Left cardiac atrium (tissue), 4 donors: ENCODE measurements around the gene AOC1. TPM values are rescaled to one million over a fixed set of nuclear protein-coding genes. Genes with fewer than 3 reads are reported as not detected.

Experiments used
- ATAC-seq, 2 donors: fragments of 200-7000 bp; cut with Tn5 transposase; one replicate each; pipeline ENCODE4 v1.9.1; 2020; ENCODE audit warnings: mild to moderate bottlenecking in 2 of 2, moderate library complexity in 2 of 2
- DNase-seq: peaks from one replicate; pipeline ENCODE4 v3.0.0-alpha.2; 2020
- intact Hi-C, 2 donors: fragments of 100-400 bp; cut with DNase I; formaldehyde crosslinking; loops; one replicate each; pipeline versions ENCODE4 v1.14.1 to v1.15.1; 2022 to 2023
- total RNA-seq, 2 donors: library from RNA; stranded (reverse); fragmentation: NEBNext Ultra II Directional; extraction: Animal tissue kit (Norgen Biotek cat#: 25700); gene quantifications; one replicate each; pipeline ENCODE4 v1.2.1, GENCODE V29; 2021
- donor health status: DM: no; HTN: yes; CAD: no.
- donor health status: DM: no; HTN: yes; CAD: no; lungs with severe emphysema.
- donor health status: DM: yes; HTN: yes; CAD: no.
- donor health status: Dilated cardiomyopathy.

Gene AOC1
- total RNA-seq, 2 donors from 2014 or later, result 0.21 to 0.37 TPM

GRCh38 chr7:150877536-150877935 lies 25.2 kb downstream of the AOC1 start:
- DNase-seq (no peak), ATAC-seq (peak in 1 of 2 donors; percentile 21)
- intact Hi-C loops, result loop anchor here (2.0 to 5.0 kb wide), 2 partner anchors 95 to 99 kb away; no protein-coding TSS in a partner anchor

GRCh38 chr7:150879345-150879744 lies 27.0 kb downstream of the AOC1 start:
- intact Hi-C loops, result loop anchor here in 1 of 2 donors (5.0 kb wide), 1 partner anchor 97 kb away; no protein-coding TSS in a partner anchor
- DNase-seq (no peak), ATAC-seq (no peak)

- intact Hi-C loops, result no loop called here
- ATAC-seq, result no peak
- no peak for DNase-seq
Measured at GRCh38 chr7:150881189-150881588, 28.9 kb downstream of the AOC1 start.

- DNase-seq (no peak), ATAC-seq (no peak)
- intact Hi-C loops, result no loop called here
Measured at GRCh38 chr7:150890853-150891584, 38.7 kb downstream of the AOC1 start.

- no peak for ATAC-seq
- DNase-seq, result no peak
- intact Hi-C loops, result no loop called here
Measured at GRCh38 chr7:150891740-150892139, 39.4 kb downstream of the AOC1 start.

- ATAC-seq (no peak), DNase-seq (no peak)
- intact Hi-C loops, result loop anchor here in 1 of 2 donors (5.0 kb wide), 1 partner anchor 91 kb away; no protein-coding TSS in a partner anchor
Measured at GRCh38 chr7:150895809-150896208, 43.5 kb downstream of the AOC1 start.

- intact Hi-C loops, result loop anchor here in 1 of 2 donors (5.0 kb wide), 1 partner anchor 91 kb away; no protein-coding TSS in a partner anchor
- DNase-seq, result no peak
- ATAC-seq, result no peak
Measured at GRCh38 chr7:150896562-150897209, 44.4 kb downstream of the AOC1 start.

- intact Hi-C loops, result loop anchor here (1.0 to 5.0 kb wide), 2 partner anchors 90 to 91 kb away; no protein-coding TSS in a partner anchor
- DNase-seq (no peak), ATAC-seq (no peak)
Measured at GRCh38 chr7:150897502-150898474, 45.5 kb downstream of the AOC1 start.

- intact Hi-C loops, result loop anchor here (1.0 to 5.0 kb wide), 2 partner anchors 89 to 90 kb away; no protein-coding TSS in a partner anchor
- ATAC-seq (peak; percentile 76 to 77), DNase-seq (peak; percentile 87)
Measured at GRCh38 chr7:150898475-150899011, 46.2 kb downstream of the AOC1 start.

GRCh38 chr7:150900675-150901074 lies 48.4 kb downstream of the AOC1 start:
- DNase-seq, result no peak
- intact Hi-C loops, result no loop called here
- no peak for ATAC-seq

- no peak for ATAC-seq
- intact Hi-C loops, result no loop called here
- DNase-seq, result no peak
Measured at GRCh38 chr7:150901160-150902035, 49.1 kb downstream of the AOC1 start.

GRCh38 chr7:150902078-150903033 lies 50.0 kb downstream of the AOC1 start:
- no peak for ATAC-seq
- intact Hi-C loops, result no loop called here

GRCh38 chr7:150903606-150904005 lies 51.3 kb downstream of the AOC1 start:
- ATAC-seq, result peak; percentile 69 to 91
- intact Hi-C loops, result no loop called here

More at GRCh38 chr7:150902078-150903033, 50.0 kb downstream of the AOC1 start:
- no peak for DNase-seq

GRCh38 chr7:150904011-150904909 lies 51.9 kb downstream of the AOC1 start:
- intact Hi-C loops, result no loop called here
- DNase-seq (no peak), ATAC-seq (no peak)

More at GRCh38 chr7:150903606-150904005, 51.3 kb downstream of the AOC1 start:
- DNase-seq, result peak; percentile 78

- ATAC-seq, result no peak
- intact Hi-C loops, result loop anchor here in 1 of 2 donors (5.0 kb wide), 1 partner anchor 39 kb away; no protein-coding TSS in a partner anchor
Measured at GRCh38 chr7:150908173-150908572, 55.9 kb downstream of the AOC1 start.

More at GRCh38 chr7:150908173-150908572, 55.9 kb downstream of the AOC1 start:
- no peak for DNase-seq
